GM18867 (cell line): ENCODE measurements around the gene SETX.

Experiments
- ATAC-seq: cut with Tn5 transposase; IDR thresholded peaks from one replicate; pipeline ENCODE4 v1.9.1; 2021; ENCODE audit warnings: mild to moderate bottlenecking, moderate library complexity; ENCODE audit not compliant: unreplicated experiment

Gene SETX

GRCh38 chr9:132226571-132227430, 128.0 kb downstream of the SETX start:
- no peak for ATAC-seq

GRCh38 chr9:132224645-132225044, 130.1 kb downstream of the SETX start:
- ATAC-seq: no peak

- ATAC-seq: no peak
Observed at GRCh38 chr9:132221941-132222340, 132.8 kb downstream of the SETX start.

GRCh38 chr9:132218208-132218607, 136.6 kb downstream of the SETX start:
- no peak for ATAC-seq

GRCh38 chr9:132216861-132217619, 137.7 kb downstream of the SETX start:
- no peak for ATAC-seq

GRCh38 chr9:132214027-132214622, 140.7 kb downstream of the SETX start:
- no peak for ATAC-seq

GRCh38 chr9:132211570-132211969, 143.2 kb downstream of the SETX start:
- ATAC-seq: no peak
